HG02642 (cell line): ENCODE measurements around the gene PTPRE.

Source experiments
- ATAC-seq: cut with Tn5 transposase; IDR thresholded peaks from one replicate; pipeline ENCODE4 v1.9.1; 2021; ENCODE audit warnings: mild to moderate bottlenecking; ENCODE audit not compliant: unreplicated experiment, poor library complexity

The PTPRE gene

DNA sequence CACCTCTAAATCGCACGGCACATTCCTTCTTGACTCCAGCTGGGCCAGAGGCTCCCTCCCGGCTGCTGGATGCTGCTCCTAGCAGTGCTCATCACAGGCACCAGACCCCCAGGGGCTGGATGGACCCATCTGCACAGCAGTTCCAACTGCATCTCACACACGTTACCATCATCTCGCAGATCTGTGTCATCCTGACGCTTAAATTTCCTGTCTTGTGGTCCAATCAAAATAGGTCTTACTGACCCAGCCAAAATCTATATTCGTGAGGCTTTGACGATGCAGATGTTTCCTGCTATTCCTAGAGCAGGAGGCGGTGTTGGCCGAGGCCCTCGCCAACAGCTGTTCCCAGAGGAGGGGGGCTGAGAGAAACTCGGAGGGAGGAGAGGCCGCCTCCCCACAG, 111.3 kb downstream of the PTPRE start:
- no peak for ATAC-seq

DNA sequence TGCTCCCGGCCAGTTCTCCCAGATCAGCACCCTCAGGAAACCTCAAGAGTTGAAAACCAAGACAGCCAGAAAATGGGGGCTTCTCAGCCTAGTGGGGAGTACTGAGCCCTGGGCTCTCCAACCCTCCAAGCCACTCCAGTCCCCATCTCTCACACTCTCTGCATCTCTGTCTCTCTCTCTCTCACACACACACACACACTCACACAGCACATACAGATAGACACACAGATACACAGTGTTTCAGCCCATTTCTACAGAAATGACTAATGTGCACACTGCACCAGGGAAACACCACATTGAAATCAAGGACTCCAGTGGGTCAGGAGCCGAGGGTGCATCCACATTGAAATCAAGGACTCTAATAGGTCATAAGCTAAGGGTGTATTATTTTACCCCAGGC, 111.8 kb downstream of the PTPRE start:
- no peak for ATAC-seq

DNA sequence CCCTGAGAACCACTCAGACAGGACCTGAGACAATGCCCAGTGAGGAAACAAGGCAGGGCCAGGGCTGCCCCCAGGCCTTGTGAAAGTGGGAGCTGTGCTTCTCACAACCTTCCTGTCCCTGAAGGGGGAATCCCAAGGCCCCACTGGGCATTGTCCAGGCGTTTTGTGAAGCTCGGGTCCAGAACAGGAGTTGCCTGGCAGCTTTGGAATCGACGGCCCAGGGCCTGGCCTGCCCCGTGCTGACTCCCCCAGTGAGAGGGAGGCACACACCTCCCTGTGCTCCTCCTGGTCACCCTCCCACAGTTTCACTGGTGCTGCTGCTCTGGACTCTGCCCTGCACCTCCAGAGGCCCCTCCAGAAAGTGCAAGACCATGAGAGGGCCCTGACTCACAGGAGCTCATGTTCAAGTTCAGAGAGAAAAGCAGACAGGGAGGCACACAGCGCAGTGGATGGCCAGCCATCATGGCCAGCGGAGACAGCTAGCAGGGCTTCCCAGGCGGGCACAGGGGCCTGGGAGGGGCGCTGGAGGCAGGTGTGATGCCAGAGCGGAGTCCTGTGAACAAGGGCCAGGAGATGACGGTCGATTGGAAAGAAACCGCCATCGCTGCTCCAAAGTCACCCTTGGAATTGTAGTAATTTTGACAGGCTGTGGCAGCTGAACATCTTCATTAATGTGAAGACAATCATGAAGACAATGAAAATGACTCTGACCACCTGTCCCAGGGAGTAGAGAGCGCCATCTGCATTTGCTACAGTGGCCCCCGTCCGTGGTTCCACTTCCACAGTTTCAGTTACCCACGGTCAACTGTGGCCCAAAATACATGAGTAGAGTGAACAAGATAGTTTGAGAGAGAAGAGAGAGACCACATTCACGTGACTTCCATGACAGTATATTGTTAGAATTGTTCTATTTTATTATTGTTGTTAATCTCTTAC, 115.6 kb downstream of the PTPRE start:
- ATAC-seq: no peak

DNA sequence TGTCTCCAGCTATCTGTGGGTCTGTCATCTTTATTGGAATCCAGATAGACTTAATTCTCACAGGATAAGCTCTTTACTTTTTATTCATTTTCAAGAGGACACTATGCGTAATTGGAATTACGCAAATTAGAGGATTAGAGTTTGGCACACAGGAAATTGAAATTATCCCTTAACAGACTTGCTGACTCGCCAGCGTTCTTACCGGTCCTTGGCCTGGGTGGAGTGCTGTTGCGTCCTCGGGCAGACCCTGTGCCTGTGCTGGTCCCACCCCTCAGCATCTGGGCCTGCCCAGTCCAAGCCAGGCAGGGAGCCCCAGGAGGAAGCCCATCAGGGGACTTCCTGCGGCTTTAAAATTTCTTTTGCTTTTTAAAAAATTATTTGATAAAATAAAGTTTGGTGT, 117.5 kb downstream of the PTPRE start:
- no peak for ATAC-seq

DNA sequence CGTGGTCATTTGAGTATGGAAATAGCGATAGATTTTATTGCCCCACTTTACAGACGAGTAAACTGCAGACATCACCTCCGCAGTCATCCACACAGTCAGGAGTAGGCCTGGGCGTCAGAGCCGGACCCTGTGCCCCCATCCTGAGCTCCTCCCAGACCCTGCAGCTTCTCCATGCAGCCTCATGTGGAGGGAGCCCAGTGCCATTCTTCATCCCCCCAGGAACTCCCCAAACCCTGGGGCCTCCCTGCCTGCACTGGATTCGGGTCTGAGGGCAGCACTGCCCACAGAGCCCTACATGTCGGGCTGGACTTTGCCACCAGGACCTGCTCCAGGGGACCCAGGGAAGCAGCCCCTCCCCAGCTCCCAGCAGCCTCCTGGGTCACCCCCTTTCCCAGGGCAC, 118.5 kb downstream of the PTPRE start:
- ATAC-seq: no peak

DNA sequence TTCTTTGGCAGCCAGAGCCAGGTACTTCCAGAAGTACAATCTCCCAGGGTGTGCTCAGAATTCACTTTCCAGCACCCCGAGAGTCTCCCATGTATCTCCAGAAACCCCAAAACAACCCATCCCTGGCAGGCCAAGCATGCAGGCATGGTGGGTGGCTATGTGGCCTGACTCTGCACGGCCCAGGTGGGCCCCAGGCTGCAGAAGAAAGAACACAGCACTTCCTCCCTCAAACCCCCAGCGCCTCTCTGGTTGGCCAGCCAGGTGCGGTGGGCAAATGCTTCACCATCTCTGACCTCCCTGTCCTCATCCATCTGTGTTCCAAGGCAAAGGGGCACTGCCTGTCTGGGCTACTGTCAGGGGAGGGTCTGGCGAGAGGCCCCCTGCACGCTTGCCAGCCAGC, 119.0 kb downstream of the PTPRE start:
- ATAC-seq: no peak

DNA sequence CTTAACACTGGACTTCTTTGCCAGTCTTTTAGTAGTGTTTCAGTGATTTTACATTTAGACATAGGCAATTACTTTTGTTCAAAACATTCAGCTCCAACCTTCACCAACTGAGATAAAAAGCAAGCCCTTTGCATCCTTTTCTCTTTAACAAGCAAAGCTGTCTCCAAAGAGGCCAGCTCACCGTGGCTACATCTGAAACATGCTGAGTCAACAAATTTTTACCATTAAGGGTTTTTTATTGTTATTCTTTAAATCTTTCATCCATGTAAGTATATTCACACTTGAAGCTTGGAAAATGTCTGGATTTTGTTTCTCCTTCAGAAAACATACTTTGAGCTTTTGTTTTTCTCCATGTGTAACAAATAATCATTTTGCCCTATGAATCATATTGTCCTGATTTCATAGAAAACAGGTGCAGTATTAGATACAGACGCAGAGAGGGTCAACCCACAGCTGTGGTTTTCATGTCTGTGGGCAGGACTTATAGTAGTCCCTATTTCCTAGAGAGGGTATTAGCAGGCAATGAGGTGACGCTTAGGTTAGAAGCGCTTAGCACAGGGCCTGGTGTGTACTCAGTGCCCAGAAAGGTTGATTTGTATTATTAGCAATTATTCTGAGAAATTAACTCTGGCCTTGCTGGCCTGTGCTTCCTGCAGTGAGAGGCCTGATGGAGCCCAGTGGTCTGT, 119.9 kb downstream of the PTPRE start:
- ATAC-seq: no peak

DNA sequence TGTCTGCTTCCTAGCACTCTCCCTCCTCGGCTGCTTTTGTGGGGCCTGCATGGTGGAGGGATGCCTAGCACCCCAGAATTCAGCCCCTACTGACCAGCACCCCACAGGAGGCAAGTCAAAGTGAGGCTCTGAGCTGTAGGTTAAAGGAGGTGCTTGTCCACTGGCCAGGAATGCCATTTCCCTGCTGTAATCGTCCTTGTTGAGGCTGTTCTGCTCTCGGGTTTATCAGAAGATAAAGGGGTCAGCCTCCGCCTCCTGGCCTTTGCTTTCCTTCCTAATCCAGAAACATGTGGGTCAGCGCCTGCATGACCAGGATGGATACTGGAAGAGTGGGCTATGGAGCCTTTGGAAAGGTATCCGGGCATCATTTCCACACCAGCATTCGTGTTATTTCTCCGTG, 120.4 kb downstream of the PTPRE start:
- no peak for ATAC-seq

DNA sequence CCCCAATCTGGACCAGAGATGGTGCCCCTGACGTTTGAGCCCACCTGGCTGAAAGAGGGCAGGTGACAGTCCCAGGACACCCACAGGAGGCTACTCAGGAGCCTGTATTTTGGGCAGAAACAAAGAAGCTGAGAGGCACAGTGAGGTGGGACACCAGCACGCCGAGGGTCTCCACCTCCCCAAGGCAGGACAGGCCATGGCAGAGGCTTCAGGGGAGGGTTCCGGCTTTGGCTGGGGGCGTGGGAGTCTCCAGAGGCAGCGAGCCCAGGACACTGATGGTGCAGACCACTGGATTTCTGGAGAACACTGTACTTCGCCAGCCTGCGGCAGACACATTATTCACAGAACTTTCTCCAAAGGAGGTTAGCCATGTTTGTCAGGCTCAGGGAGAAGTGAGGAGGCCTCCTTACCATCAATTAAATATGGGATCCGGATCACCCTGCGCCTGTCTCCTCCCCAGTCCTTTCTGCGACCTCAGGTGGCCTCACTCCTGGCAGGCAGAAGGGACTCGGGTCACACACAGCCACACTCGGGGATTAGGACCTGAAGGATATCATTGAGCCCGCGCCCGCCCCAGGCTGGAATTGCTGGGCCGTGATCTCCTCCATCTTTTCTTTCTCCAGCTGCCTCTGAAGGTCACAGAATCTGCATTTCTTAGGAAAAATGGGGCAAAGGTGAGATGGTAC, 121.1 kb downstream of the PTPRE start:
- no peak for ATAC-seq

DNA sequence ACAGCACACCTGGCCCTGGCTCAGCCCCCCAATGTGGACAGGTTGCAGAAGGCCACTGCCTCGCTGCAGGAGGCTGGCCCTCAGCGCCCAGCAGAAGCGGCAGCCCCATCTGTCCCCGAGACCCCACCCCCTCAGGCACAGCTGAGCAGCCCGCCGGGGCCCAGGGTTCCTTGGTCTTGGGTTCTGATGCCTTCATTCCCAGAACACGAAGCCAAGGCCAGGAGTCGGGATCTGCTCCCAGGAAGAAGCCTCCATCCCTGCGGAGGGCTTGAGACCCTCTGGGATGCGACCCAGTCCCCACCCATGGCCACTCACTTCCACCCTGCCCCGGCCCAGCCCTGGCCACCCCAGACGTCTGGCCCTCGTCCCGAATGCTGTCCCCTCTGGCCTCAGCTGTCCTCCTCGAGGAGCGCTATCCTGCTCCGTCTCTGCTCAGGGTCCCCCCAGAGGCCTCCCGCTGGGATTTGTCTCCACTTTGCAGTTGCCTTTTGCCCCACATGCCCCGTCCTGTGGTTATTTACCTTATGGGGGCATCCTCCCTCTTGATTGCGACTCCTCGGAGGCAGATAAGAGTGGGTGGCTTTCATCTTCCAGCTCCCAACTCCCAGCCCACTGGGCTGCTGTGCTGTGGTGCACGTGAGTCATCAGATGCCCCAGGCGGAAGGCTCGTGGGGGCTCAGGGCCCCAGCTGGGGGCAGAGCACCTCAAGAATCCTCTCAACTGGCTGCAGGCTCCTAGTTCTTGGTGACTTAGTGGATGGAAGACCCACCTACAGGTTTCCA, 121.8 kb downstream of the PTPRE start:
- no peak for ATAC-seq

DNA sequence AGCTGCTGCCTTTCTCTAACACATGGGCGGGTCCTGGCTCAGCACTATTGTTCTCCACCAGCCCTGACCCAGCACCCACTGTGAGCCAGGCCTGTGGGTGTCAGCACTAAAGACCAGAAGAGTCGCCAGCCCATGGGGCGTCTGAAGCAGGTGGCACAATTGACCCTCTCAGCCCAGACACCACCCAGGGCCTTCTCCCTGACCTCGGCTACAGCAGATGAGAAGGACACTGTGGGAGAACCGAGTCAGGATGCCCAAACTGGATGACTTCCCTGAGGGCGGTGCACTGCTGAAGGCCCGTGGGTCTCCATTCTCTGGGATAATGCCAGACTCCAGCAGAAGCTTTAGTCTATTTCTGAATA, 122.4 kb downstream of the PTPRE start:
- no peak for ATAC-seq

DNA sequence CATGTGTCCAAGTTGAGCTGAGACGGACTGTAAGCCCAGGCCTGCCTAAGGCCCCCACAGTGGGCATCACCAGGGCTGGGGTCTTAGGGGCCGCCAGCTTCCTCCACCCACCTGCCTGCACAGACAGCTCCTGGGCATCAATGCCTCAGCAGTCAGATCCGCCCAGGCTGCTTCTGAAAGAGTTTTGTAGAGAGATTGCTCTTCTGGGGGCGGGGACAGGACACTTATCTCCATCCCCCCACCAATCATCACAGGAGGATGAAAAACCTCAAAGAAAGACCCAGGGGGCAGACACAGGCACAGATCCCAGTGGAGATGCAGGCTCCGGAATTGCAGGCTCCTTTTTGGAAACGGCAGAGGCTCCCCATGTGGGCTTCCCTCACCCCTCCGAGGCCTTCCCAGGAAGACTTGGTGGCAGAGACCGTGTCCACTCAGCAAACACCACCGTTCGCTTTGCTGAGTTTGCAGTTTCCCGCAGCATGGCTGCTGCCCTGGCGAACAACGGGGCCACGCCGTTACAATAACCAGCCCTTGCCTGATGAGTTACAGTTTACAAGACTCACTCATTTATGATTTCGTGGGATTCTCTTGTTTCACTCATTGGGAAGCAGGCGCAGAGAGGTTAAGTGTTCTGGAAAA, 122.9 kb downstream of the PTPRE start:
- no peak for ATAC-seq

DNA sequence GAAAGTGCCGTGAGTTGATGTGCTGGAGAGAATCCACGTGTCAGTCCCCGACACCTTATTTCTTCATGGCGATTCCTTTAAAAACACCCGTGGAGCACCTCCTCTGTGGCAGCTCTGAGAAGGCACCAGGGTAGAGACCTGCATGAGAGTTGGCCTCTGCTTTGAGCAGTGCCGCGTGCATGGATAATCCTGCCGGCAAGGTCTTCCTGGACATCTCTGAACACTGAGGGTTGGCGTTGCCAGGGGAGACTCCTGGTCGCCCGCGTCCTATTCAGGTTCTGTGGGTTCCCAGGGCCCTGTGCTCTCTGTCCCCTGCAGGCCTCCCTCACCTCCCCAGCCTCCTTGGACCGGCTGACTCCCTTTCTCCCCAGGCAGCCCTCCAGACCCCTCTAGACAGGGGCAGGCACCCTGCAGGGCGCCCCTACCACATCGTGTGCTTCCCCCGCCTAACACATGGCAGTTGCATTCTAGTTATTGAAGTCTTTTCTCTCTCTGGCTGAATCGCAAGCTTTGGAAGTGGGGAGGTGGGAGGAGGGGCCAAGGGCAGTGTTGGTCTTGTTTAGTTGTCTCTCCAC, 123.7 kb downstream of the PTPRE start:
- no peak for ATAC-seq

DNA sequence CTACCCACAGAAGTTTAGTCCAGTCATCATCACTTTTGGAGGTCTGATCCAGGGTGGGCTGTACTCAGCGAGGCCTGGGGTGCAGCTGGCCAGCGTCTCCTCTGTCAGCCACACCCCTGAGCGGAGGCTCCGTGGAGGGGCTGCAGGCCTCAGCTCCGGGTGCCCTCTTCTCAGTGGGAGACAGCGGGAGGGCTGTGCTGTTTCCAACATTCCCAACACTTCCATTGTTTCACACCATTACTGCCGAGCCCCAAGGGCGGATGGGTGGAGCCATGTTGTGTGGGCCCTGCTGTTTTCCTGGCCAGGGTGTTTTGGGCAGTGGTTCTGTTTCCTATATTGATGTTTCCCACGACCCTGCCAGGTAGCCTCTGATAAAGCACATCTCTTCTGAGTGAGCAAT, 124.3 kb downstream of the PTPRE start:
- ATAC-seq: no peak

DNA sequence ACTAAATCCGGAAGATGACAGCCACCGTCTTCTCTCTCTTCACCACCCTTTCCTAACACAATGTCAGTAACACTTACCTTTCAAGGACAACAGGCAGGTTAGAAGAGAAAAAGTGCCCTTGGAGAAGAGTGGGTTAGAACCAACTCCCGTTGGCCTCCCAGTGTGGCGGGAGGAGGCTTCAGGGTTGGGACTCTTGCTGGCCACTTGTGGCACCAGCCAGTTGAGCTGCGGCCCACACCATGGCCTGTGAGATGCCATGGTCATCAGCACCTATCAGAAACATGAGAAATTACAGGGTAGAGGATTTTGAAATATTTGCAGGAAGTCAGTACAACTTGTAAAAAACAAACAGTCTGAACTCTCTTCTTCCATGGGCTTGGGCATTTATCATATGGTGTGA, 125.6 kb downstream of the PTPRE start:
- ATAC-seq: no peak

DNA sequence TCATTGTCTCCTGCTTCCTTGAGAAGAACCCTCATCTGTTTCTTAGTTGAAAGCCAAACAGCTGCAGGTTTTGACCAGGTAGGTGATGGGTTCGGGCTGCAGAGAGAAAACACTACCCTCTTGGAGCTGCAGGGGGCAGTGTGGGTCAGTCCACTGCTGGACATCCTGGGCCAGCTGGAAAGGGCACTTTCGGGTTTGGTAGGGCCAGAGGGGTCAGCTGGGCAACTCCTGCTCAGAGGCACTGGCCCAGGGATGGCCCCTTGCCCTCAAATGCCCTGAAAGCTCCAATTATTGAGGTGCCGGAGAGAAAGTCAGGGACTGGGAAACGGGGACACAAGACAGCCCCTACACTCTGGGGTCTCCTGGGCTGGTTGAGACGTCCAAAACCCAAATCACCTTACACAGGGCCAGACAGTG, 128.7 kb downstream of the PTPRE start:
- ATAC-seq: peak; percentile 69

DNA sequence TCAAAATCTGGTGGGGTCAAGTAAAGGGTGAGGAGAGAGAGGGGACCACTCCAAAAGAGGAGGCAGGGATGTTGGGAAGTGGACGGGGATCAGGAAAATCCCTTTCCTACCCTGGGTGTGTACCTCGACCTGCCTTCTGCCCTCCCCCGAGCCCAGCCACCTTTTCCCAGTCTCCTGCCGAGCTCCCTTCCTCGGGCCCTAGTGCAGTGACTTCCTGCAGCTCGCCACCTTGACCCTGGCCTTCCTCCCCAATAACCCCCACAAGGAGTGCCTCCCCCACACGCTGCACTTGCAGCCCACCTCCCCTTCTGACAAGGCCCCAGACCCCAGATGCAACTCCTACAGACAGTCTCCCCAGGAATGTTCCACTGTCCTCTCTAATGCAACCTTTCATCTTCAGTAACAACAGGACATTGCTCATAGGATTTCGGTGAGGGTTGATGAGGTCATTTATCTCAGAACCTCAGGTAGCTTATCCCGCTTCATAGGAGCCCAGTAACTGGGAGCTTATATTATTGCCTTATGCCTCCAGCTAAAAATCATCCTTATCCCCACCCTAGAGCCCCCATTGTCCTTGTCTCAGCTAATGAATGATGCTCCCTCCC, 129.2 kb downstream of the PTPRE start:
- no peak for ATAC-seq

DNA sequence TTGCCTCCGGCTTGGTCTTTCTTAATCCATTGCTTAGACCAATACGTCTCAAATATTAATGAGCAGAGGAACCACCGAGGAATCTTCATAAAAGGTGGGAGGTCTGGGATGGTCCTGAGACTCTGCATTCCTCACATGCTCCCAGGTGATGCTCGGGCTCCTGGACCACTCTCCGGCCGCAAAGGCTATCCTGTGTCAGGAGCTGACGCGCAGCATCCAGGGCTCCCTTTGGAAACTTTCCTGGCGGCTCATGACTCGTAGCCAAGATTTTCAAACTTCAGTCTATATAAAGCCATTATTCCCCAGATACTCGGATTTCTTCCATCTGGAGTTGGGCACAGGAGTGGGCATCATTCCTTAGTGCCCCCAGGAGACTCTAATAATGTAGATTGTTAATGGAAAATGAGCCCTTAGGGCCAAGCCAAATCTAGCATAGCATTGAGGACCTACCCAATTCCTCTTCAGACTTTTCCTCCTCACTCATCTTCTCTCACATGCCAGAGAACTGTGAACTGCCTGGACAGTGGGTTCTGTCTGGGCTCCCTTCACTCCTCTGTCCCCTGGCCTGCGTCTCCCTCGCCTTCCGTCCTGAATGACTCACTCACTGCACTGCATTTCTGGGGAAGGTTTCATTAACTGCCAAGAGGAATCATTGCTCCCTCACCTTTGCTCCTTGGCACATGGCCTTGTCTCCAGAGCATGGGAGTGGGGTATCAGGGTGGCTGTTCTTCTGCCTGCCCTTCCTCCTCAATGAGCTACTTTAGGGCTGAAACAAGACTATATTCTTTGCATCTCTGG, 130.0 kb downstream of the PTPRE start:
- no peak for ATAC-seq

DNA sequence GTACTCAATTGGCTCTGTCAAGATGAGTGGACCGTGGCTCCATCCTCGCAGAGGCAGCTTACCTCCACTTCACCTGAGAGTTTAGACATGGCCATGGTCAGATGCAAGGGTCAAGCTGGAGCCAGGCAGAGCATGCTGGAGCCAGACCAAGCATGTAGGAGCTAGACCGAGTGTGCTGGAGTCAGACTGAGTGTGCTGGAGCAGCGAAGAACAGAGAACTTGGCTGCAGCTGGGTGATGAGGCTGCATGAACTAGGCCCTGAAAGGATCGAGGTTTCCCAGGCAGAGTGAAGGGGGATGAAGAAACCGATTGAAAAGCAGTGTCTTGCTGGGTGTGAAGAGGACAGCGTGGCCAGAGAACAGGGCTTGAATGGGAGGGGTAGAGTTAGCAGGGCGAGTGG, 133.2 kb downstream of the PTPRE start:
- no peak for ATAC-seq
